Common myeloid progenitor, CD34-positive (primary cell): ENCODE measurements around the gene BMP6.

Experiments
- CTCF ChIA-PET: fragments of 350-600 bp; sonication (Branson Sonifier 250); formaldehyde crosslinking; loops from one replicate; lab custom pipeline; 2021; ENCODE audit warnings: antibody characterized with exemption; lab: Charles Lee
- POLR2A ChIA-PET: fragments of 350-600 bp; sonication (Branson Sonifier 250); formaldehyde crosslinking; loops from one replicate; lab custom pipeline; 2021; ENCODE audit warnings: antibody characterized with exemption; lab: Charles Lee
- DNase-seq, 3 donors: peaks; one replicate each; pipeline versions ENCODE4 v3.0.0 to v3.0.0-alpha.2; 2013
- H3K27ac ChIP-seq, 2 experiments: 1 replicate in 1 of 2; 2 replicates in 1 of 2; pipeline ENCODE4 v1.7.0; 2013; ENCODE audit warnings: inconsistent platforms in 2 of 2, low read length in 2 of 2, mild to moderate bottlenecking in 2 of 2, low read depth in 1 of 2, moderate library complexity in 1 of 2; ENCODE audit not compliant: severe bottlenecking in 2 of 2, insufficient read depth in 1 of 2, poor library complexity in 1 of 2
- H3K27me3 ChIP-seq, 5 experiments: replicated peaks in 2 of 5; 1 replicate in 3 of 5; 2 replicates in 2 of 5; pipeline versions ENCODE4 v1.6.1 to v1.7.0; 2013; ENCODE audit warnings: low read length in 4 of 5, mild to moderate bottlenecking in 2 of 5, moderate library complexity in 2 of 5, inconsistent platforms in 1 of 5; ENCODE audit not compliant: insufficient read depth in 5 of 5, control insufficient read depth in 4 of 5
- H3K36me3 ChIP-seq, 4 experiments: 1 replicate in 2 of 4; 2 replicates in 2 of 4; pipeline versions ENCODE4 v1.6.1 to v1.7.0; 2013; ENCODE audit warnings: low read length in 3 of 4, control low read depth in 1 of 4, mild to moderate bottlenecking in 1 of 4; ENCODE audit not compliant: control insufficient read depth in 4 of 4, insufficient read depth in 4 of 4
- H3K4me1 ChIP-seq, 4 experiments: 1 replicate in 3 of 4; 2 replicates in 1 of 4; pipeline versions ENCODE4 v1.6.1 to v1.7.1; 2013; ENCODE audit warnings: low read length in 3 of 4, mild to moderate bottlenecking in 3 of 4, control low read depth in 1 of 4, inconsistent platforms in 1 of 4, moderate library complexity in 1 of 4; ENCODE audit not compliant: control insufficient read depth in 4 of 4, insufficient read depth in 4 of 4; ENCODE audit errors: control extremely low read depth in 1 of 4
- H3K4me3 ChIP-seq, 7 experiments: 1 replicate in 4 of 7; 2 replicates in 3 of 7; pipeline versions ENCODE4 v1.5.1 to v1.7.0; 2013; ENCODE audit warnings: mild to moderate bottlenecking in 7 of 7, low read length in 6 of 7, moderate library complexity in 6 of 7, inconsistent platforms in 2 of 7, low read depth in 2 of 7, control low read depth in 1 of 7; ENCODE audit not compliant: insufficient read depth in 4 of 7, control insufficient read depth in 1 of 7; ENCODE audit errors: extremely low read depth in 1 of 7
- H3K9me3 ChIP-seq, 5 experiments: 1 replicate in 4 of 5; 2 replicates in 1 of 5; pipeline versions ENCODE4 v1.6.1 to v1.7.1; 2013; ENCODE audit warnings: low read length in 4 of 5, mild to moderate bottlenecking in 2 of 5, inconsistent platforms in 1 of 5, low read depth in 1 of 5, moderate library complexity in 1 of 5; ENCODE audit not compliant: control insufficient read depth in 4 of 5, insufficient read depth in 2 of 5; ENCODE audit errors: control extremely low read depth in 1 of 5
- WGBS: methylation state at CpG from one replicate; pipeline ENCODE4 v1.1.5; 2013; ENCODE audit not compliant: insufficient coverage; 5-methylcytosine and 5-hydroxymethylcytosine counted together

Gene BMP6

GRCh38 chr6:7726416-7727085 is 652 bp downstream of the BMP6 start:
- peak overlapping the region; percentile 44 to 80 (median 67) for H3K4me3 ChIP-seq
- H3K27ac ChIP-seq = no peak overlapping the region
- peak in 1 of 3 donors; percentile 30 for DNase-seq
- no peaks in the 10 kb centered on the region for H3K9me3 ChIP-seq
- H3K36me3 ChIP-seq = no peaks in the 10 kb centered on the region
- ChIA-PET CTCF (interaction anchor here (0.5 to 2.0 kb wide), 5 partner anchors 59 to 333 kb away, joined by 3 to 8 read pairs (median 4); no protein-coding TSS in a partner anchor), POLR2A (no interaction called here)
- WGBS = 0% methylated on average over 59 of the region's 73 CpGs
- peaks cover 14 to 63% (median 59%) of the 10 kb centered on the region in 4 experiments for H3K4me1 ChIP-seq
- H3K27me3 ChIP-seq = peaks cover 8 to 55% (median 17%) of the 10 kb centered on the region in 5 experiments

- DNase-seq = peak in 2 of 3 donors; percentile 34 to 48
- Histone ChIP-seq H3K4me1 (peaks cover 16 to 71% (median 66%) of the 10 kb centered on the region in 4 experiments), H3K27ac (no peak overlapping the region), H3K27me3 (peaks cover 8 to 55% (median 17%) of the 10 kb centered on the region in 5 experiments), H3K4me3 (peak overlapping the region; percentile 35 to 80 (median 67)), H3K9me3 (no peaks in the 10 kb centered on the region), H3K36me3 (no peaks in the 10 kb centered on the region)
- ChIA-PET POLR2A (no interaction called here), CTCF (interaction anchor here (0.7 to 1.2 kb wide), 6 partner anchors 248 to 332 kb away, joined by 3 to 5 read pairs (median 3); no protein-coding TSS in a partner anchor)
- 0% methylated on average over 95 of the region's 97 CpGs for WGBS
Observed at GRCh38 chr6:7727086-7727945, 1.4 kb downstream of the BMP6 start.

DNA sequence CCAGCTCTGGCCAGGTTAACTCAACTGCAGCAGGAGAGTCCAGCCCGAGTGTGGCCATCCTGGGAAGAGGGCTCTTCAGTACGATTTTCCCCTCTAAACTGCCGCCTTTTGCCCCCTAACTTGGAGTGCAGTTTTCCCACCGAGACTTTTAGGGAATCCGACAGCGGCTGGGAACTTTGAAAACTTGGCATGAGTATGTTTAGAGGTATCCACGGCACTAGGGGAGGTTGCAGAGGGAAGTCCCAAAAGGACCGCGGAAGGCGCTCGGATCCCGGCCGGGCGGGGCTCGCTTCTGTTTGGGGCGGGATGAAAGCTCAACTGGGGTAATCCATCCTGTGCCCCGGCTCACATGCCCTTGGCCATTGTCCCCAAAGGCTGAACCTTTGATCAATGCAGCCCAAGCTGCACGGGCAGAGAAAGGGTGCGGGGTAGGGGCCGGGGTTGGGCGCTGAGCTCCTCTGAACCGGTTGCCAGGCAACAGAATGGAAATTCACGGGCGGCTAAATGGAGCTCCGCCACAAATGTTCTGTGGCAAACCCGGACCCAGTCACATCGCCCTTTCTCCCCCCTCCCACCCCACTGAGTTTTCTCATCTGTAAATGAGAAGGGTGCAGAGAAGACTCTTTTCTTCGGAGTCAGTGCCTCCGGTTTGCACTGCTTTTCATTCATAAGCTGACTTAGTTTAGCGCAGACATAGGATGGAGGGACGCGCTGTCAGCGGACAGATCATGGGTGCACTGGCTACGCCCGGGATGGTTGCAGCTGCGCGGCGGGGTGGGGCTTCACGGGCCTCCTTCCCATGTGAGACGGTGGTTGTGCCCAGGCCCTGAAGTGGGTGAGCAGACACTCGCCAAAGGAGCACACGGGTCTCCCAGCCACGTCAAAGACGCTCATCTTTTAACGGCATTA is 2.3 kb downstream of the BMP6 start:
- WGBS = 0% methylated on average over 37 of the region's 45 CpGs
- ChIA-PET CTCF (interaction anchor here (0.7 to 1.2 kb wide), 4 partner anchors 247 to 331 kb away, joined by 3 to 5 read pairs (median 3); no protein-coding TSS in a partner anchor), POLR2A (no interaction called here)
- peak in 2 of 3 donors; percentile 58 to 64 for DNase-seq
- Histone ChIP-seq H3K36me3 (no peaks in the 10 kb centered on the region), H3K27me3 (peaks cover 8 to 55% (median 17%) of the 10 kb centered on the region in 5 experiments), H3K4me3 (peak overlapping the region; percentile 35 to 80 (median 67)), H3K9me3 (no peaks in the 10 kb centered on the region), H3K4me1 (peaks cover 16 to 74% (median 69%) of the 10 kb centered on the region in 4 experiments), H3K27ac (no peak overlapping the region)

DNA sequence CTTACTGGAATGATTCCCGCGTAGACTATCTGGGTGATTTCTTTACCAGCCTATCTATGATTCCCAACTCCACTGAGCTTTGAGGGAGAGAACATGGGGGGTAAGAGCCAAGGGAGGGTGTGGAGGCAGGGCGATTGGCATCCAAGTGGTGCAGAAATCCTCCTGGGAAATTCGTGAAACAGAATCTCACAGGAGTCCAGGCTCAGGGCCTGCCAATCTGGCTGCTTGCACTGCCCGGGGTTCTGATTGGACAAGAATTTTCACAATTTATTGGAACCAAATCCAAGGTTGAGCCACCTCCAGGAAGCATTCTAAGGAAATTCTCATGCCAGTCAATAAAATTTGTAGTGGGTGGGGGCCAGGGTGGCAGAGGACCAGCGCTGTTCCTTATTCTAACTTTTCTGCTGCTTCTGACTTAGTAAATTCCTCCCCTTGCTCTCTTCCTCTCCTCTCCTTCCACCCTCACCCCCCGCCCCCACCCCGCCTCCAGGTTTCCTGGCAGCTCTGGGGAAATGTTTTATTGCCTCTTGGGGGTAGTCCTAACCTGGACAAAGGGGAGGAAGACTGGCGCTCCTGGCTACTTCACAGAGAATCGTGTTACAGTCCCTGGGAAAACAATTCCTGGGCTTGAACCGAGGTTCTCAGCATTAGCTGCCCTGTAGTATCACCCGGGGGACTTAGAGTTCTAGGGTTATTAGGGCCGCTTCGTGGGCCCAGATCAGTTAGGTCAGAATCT is 3.1 kb downstream of the BMP6 start:
- no peak for DNase-seq
- Histone ChIP-seq H3K9me3 (no peaks in the 10 kb centered on the region), H3K36me3 (no peaks in the 10 kb centered on the region), H3K27me3 (peaks cover 8 to 50% (median 17%) of the 10 kb centered on the region in 5 experiments), H3K4me3 (peak overlapping the region in 6 of 7 experiments; percentile 58 to 80 (median 68)), H3K27ac (no peak overlapping the region), H3K4me1 (peaks cover 16 to 77% (median 67%) of the 10 kb centered on the region in 4 experiments)
- CTCF ChIA-PET = interaction anchor here (1.0 kb wide), 1 partner anchor 246 kb away, joined by 3 read pairs; no protein-coding TSS in a partner anchor
- POLR2A ChIA-PET = no interaction called here
- WGBS = 36% methylated on average over 11 of the region's 14 CpGs

- WGBS = 94% methylated on average over 2 of the region's 5 CpGs
- H3K36me3 ChIP-seq = no peaks in the 10 kb centered on the region
- ChIA-PET CTCF (interaction anchor here (0.7 to 3.7 kb wide), 4 partner anchors 7 to 329 kb away, joined by 3 to 19 read pairs (median 3); no protein-coding TSS in a partner anchor), POLR2A (no interaction called here)
- H3K27me3 ChIP-seq = peaks cover 2 to 39% (median 6%) of the 10 kb centered on the region in 5 experiments
- H3K27ac ChIP-seq = no peak overlapping the region
- peaks cover 16 to 77% (median 67%) of the 10 kb centered on the region in 4 experiments for H3K4me1 ChIP-seq
- peak in 1 of 3 donors; percentile 26 for DNase-seq
- H3K9me3 ChIP-seq = no peaks in the 10 kb centered on the region
- H3K4me3 ChIP-seq = no peak overlapping the region
Observed at GRCh38 chr6:7730001-7730783, 4.3 kb downstream of the BMP6 start.
